Suppressor macrophage treated with lipopolysaccharide for 1 hour (primary cell): ENCODE measurements around the gene N4BP2L2.
A peak's percentile ranks its signal among the peaks of the same experiment; 100 is the strongest.

ENCODE experiments used
- DNase-seq, 3 donors: peaks; one replicate each; pipeline ENCODE4 v3.0.0-alpha.2; 2020 to 2022

The N4BP2L2 gene

GRCh38 chr13:32456591-32456990 is 82.0 kb downstream of the N4BP2L2 start:
- no peak for DNase-seq

GRCh38 chr13:32455594-32455903 is 83.0 kb downstream of the N4BP2L2 start:
- DNase-seq: no peak

- DNase-seq: no peak
These were observed 83.6 kb downstream of the N4BP2L2 start for GRCh38 chr13:32454886-32455593.

- no peak for DNase-seq
These were observed 84.6 kb downstream of the N4BP2L2 start for GRCh38 chr13:32453981-32454380.

- no peak for DNase-seq
These were observed 89.6 kb downstream of the N4BP2L2 start for GRCh38 chr13:32448972-32449371.

- no peak for DNase-seq
These were observed 90.5 kb downstream of the N4BP2L2 start for GRCh38 chr13:32447894-32448623.

GRCh38 chr13:32446773-32447465 is 91.7 kb downstream of the N4BP2L2 start:
- DNase-seq: peak in 2 of 3 donors; percentile 25 to 30

- no peak for DNase-seq
These were observed 92.4 kb downstream of the N4BP2L2 start for GRCh38 chr13:32446220-32446619.

GRCh38 chr13:32445461-32445860 is 93.1 kb downstream of the N4BP2L2 start:
- DNase-seq: no peak

- DNase-seq: peak; percentile 55 to 72 (median 63)
These were observed 95.5 kb downstream of the N4BP2L2 start for GRCh38 chr13:32443111-32443510.

GRCh38 chr13:32438871-32439270 is 99.7 kb downstream of the N4BP2L2 start:
- DNase-seq: no peak

GRCh38 chr13:32432856-32433255 is 105.7 kb downstream of the N4BP2L2 start:
- no peak for DNase-seq

GRCh38 chr13:32431361-32431760 is 107.2 kb downstream of the N4BP2L2 start:
- DNase-seq: no peak

- no peak for DNase-seq
These were observed 108.4 kb downstream of the N4BP2L2 start for GRCh38 chr13:32430018-32430747.

- no peak for DNase-seq
These were observed 109.1 kb downstream of the N4BP2L2 start for GRCh38 chr13:32429433-32429909.

GRCh38 chr13:32428581-32429432 is 109.8 kb downstream of the N4BP2L2 start:
- peak; percentile 86 to 95 (median 90) for DNase-seq

GRCh38 chr13:32427852-32428580 is 110.6 kb downstream of the N4BP2L2 start, which contains the start of gene N4BP2L1:
TSS of gene N4BP2L1 (minus strand) at chr13:32428130. CDS start at chr13:32428082, 48 bp downstream.
- peak; percentile 97 to 99 (median 99) for DNase-seq

- DNase-seq: peak; percentile 62 to 78 (median 66)
These were observed 111.4 kb downstream of the N4BP2L2 start for GRCh38 chr13:32426990-32427851.

GRCh38 chr13:32426191-32426989 is 112.2 kb downstream of the N4BP2L2 start:
- DNase-seq: peak; percentile 72 to 90 (median 85)
